Measurements from ENCODE around the gene KIAA0753.

The KIAA0753 gene

GRCh38 chr17:6592173-6592572 lies 48.3 kb downstream of the KIAA0753 start:
- no peak for DNase-seq (ENCODE audit: low read depth)
- no peak for TF ChIP-seq CTCF (conservative IDR thresholded peaks at IDR 0.05; ENCODE audit: control insufficient read depth, insufficient read depth, low read depth, low read length)
- H3K4me3 ChIP-seq (ENCODE audit: control insufficient read depth, low read depth, low read length): no peak overlapping the region

GRCh38 chr17:6591599-6592158 lies 48.8 kb downstream of the KIAA0753 start:
- peak; percentile 96 for DNase-seq (ENCODE audit: low read depth)
- no peak overlapping the region for H3K4me3 ChIP-seq (ENCODE audit: control insufficient read depth, low read depth, low read length)
- no peak for TF ChIP-seq CTCF (conservative IDR thresholded peaks at IDR 0.05; ENCODE audit: control insufficient read depth, insufficient read depth, low read depth, low read length)

GRCh38 chr17:6589266-6589946 lies 51.1 kb downstream of the KIAA0753 start:
- peak; percentile 72 for DNase-seq (ENCODE audit: low read depth)
- no peak for TF ChIP-seq CTCF (conservative IDR thresholded peaks at IDR 0.05; ENCODE audit: control insufficient read depth, insufficient read depth, low read depth, low read length)
- no peak overlapping the region for H3K4me3 ChIP-seq (ENCODE audit: control insufficient read depth, low read depth, low read length)

- DNase-seq (ENCODE audit: low read depth): no peak
- H3K4me3 ChIP-seq (ENCODE audit: control insufficient read depth, low read depth, low read length): no peak overlapping the region
- TF ChIP-seq CTCF (conservative IDR thresholded peaks at IDR 0.05; ENCODE audit: control insufficient read depth, insufficient read depth, low read depth, low read length): no peak
These were observed 52.3 kb downstream of the KIAA0753 start for GRCh38 chr17:6588165-6588564.

- no peak overlapping the region for H3K4me3 ChIP-seq (ENCODE audit: control insufficient read depth, low read depth, low read length)
- TF ChIP-seq CTCF (conservative IDR thresholded peaks at IDR 0.05; ENCODE audit: control insufficient read depth, insufficient read depth, low read depth, low read length): no peak
- DNase-seq (ENCODE audit: low read depth): no peak
These were observed 53.2 kb downstream of the KIAA0753 start for GRCh38 chr17:6587310-6587709.

- no peak overlapping the region for H3K4me3 ChIP-seq (ENCODE audit: control insufficient read depth, low read depth, low read length)
These were observed 57.1 kb downstream of the KIAA0753 start for GRCh38 chr17:6583411-6583810.

More at GRCh38 chr17:6583411-6583810, 57.1 kb downstream of the KIAA0753 start:
- no peak for TF ChIP-seq CTCF (conservative IDR thresholded peaks at IDR 0.05; ENCODE audit: control insufficient read depth, insufficient read depth, low read depth, low read length)
- no peak for DNase-seq (ENCODE audit: low read depth)
